ENCODE measurements around the gene SSTR4.

DNA sequence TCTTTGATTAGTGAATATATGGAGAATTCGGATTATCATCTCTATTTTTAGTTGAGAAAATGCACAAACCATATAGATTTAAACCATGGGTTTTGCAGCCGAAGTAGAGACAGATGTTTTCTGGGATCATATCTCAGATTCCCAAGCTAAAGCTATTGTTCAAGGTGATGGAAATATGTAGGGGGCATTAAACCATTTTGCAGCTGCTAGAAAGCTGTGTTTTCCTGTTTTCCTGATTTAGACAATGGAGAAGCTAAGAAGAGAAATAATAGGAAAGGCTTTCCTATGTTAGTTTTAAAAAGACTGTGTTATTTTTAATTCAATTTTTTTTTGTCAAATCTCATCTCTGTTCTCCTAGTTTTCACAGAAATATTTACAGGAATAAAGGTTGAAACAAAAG, 44.8 kb downstream of the SSTR4 start:
- TF ChIP-seq, protein P1, sequence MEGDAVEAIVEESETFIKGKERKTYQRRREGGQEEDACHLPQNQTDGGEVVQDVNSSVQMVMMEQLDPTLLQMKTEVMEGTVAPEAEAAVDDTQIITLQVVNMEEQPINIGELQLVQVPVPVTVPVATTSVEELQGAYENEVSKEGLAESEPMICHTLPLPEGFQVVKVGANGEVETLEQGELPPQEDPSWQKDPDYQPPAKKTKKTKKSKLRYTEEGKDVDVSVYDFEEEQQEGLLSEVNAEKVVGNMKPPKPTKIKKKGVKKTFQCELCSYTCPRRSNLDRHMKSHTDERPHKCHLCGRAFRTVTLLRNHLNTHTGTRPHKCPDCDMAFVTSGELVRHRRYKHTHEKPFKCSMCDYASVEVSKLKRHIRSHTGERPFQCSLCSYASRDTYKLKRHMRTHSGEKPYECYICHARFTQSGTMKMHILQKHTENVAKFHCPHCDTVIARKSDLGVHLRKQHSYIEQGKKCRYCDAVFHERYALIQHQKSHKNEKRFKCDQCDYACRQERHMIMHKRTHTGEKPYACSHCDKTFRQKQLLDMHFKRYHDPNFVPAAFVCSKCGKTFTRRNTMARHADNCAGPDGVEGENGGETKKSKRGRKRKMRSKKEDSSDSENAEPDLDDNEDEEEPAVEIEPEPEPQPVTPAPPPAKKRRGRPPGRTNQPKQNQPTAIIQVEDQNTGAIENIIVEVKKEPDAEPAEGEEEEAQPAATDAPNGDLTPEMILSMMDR (IDR thresholded peaks at IDR 0.05): no peak
- no peak for TF ChIP-seq EMX1 (CRISPR knock-in tag; IDR thresholded peaks at IDR 0.05)

All from WTC11 (cell line).